H9 (cell line): ENCODE data around the gene GPHN. TPM values are rescaled to one million over a fixed set of nuclear protein-coding genes. Genes with fewer than 3 reads are reported as not detected.

ENCODE experiments used
- DNase-seq: peaks from one replicate; pipeline ENCODE4 v3.0.0-alpha.2; 2017
- H2AFZ ChIP-seq: one replicate; pipeline ENCODE4 v1.6.1; 2013; ENCODE audit warnings: mild to moderate bottlenecking, low read length, control low read depth, moderate library complexity
- H2AK5ac ChIP-seq: 2 replicates; pipeline ENCODE4 v1.6.1; 2013; ENCODE audit warnings: low read length, control low read depth, mixed read lengths; ENCODE audit not compliant: insufficient read length
- H2BK120ac ChIP-seq: one replicate; pipeline ENCODE4 v1.6.1; 2013; ENCODE audit warnings: low read depth, mild to moderate bottlenecking, low read length, control low read depth, inconsistent platforms; ENCODE audit not compliant: poor library complexity, severe bottlenecking
- H2BK12ac ChIP-seq: 2 replicates; pipeline ENCODE4 v1.6.1; 2013; ENCODE audit warnings: low read length, control low read depth, mixed read lengths, low read depth; ENCODE audit not compliant: insufficient read length
- H2BK15ac ChIP-seq: 2 replicates; pipeline ENCODE4 v1.6.1; 2013; ENCODE audit warnings: low read depth, low read length, control low read depth
- H2BK20ac ChIP-seq: one replicate; pipeline ENCODE4 v1.6.1; 2013; ENCODE audit warnings: low read depth, mild to moderate bottlenecking, low read length, control low read depth, inconsistent platforms; ENCODE audit not compliant: poor library complexity, severe bottlenecking
- H2BK5ac ChIP-seq: 2 replicates; pipeline ENCODE4 v1.6.1; 2013; ENCODE audit warnings: low read length, control low read depth, mixed read lengths; ENCODE audit not compliant: insufficient read length
- H3K14ac ChIP-seq: 2 replicates; pipeline ENCODE4 v1.6.1; 2013; ENCODE audit warnings: low read length, control low read depth; ENCODE audit not compliant: insufficient read depth
- H3K18ac ChIP-seq: 2 replicates; pipeline ENCODE4 v1.6.1; 2013; ENCODE audit warnings: low read depth, mild to moderate bottlenecking, mixed read lengths, low read length, control low read depth; ENCODE audit not compliant: insufficient read length
- H3K23ac ChIP-seq: 2 replicates; pipeline ENCODE4 v1.6.1; 2013; ENCODE audit warnings: low read length, control low read depth, mixed read lengths, low read depth; ENCODE audit not compliant: insufficient read length
- H3K23me2 ChIP-seq: 2 replicates; pipeline ENCODE4 v1.6.1; 2013; ENCODE audit warnings: low read depth, mild to moderate bottlenecking, mixed read lengths, low read length, control low read depth; ENCODE audit not compliant: insufficient read length, poor library complexity, severe bottlenecking
- H3K27ac ChIP-seq: 2 replicates; pipeline ENCODE4 v1.5.1; 2013; ENCODE audit warnings: low read length, control low read depth, mixed read lengths, low read depth; ENCODE audit not compliant: insufficient read length
- H3K27me3 ChIP-seq: 2 replicates; pipeline ENCODE4 v1.6.1; 2013; ENCODE audit warnings: low read length, control low read depth, inconsistent platforms; ENCODE audit not compliant: insufficient read depth
- H3K4ac ChIP-seq: 2 replicates; pipeline ENCODE4 v1.6.1; 2013; ENCODE audit warnings: low read depth, mild to moderate bottlenecking, control low read depth, inconsistent platforms, low read length, moderate library complexity
- H3K4me1 ChIP-seq: 2 replicates; pipeline ENCODE4 v1.6.1; 2013; ENCODE audit warnings: low read length, control low read depth, inconsistent platforms; ENCODE audit not compliant: insufficient read depth
- H3K4me2 ChIP-seq: 2 replicates; pipeline ENCODE4 v1.6.1; 2013; ENCODE audit warnings: low read length, control low read depth, mixed read lengths; ENCODE audit not compliant: insufficient read length, insufficient read depth
- H3K56ac ChIP-seq: 2 replicates; pipeline ENCODE4 v1.6.1; 2013; ENCODE audit warnings: low read depth, mild to moderate bottlenecking, mixed read lengths, low read length, control low read depth; ENCODE audit not compliant: insufficient read length
- H3K79me1 ChIP-seq: 2 replicates; pipeline ENCODE4 v1.6.1; 2013; ENCODE audit warnings: low read depth, mild to moderate bottlenecking, moderate library complexity, low read length, control low read depth, inconsistent platforms; ENCODE audit not compliant: insufficient read depth, poor library complexity, severe bottlenecking
- H3K79me2 ChIP-seq: 2 replicates; pipeline ENCODE4 v1.6.1; 2013; ENCODE audit warnings: low read length, control low read depth, inconsistent platforms; ENCODE audit not compliant: insufficient read depth
- H3K9ac ChIP-seq: 2 replicates; pipeline ENCODE4 v1.6.1; 2013; ENCODE audit warnings: low read length, control low read depth, mixed read lengths; ENCODE audit not compliant: insufficient read length; ENCODE audit errors: extremely low read depth
- H3K9me3 ChIP-seq: one replicate; pipeline ENCODE4 v1.6.1; 2013; ENCODE audit warnings: low read depth, low read length, inconsistent platforms; ENCODE audit not compliant: control insufficient read depth
- H3T11ph ChIP-seq: one replicate; pipeline ENCODE4 v1.6.1; 2013; ENCODE audit warnings: mild to moderate bottlenecking, low read length, control low read depth, inconsistent platforms
- H4K20me1 ChIP-seq: one replicate; pipeline ENCODE4 v1.6.1; 2013; ENCODE audit not compliant: control insufficient read depth, insufficient read length, insufficient read depth
- H4K5ac ChIP-seq: 2 replicates; pipeline ENCODE4 v1.6.1; 2013; ENCODE audit warnings: low read depth, mild to moderate bottlenecking, mixed read lengths, low read length, control low read depth; ENCODE audit not compliant: insufficient read length
- H4K8ac ChIP-seq: replicated peaks from 2 replicates; pipeline ENCODE4 v1.6.1; 2013; ENCODE audit warnings: low read length, control low read depth, mixed read lengths, low read depth; ENCODE audit not compliant: insufficient read length
- H4K91ac ChIP-seq: 2 replicates; pipeline ENCODE4 v1.6.1; 2013; ENCODE audit warnings: low read depth, mild to moderate bottlenecking, moderate library complexity, mixed read lengths, low read length, control low read depth; ENCODE audit not compliant: insufficient read length
- H3K27ac Mint-ChIP-seq, 3 experiments: 2 replicates in 2 of 3; 3 replicates in 1 of 3; pipeline ENCODE4 v1.8.0; 2020 to 2021; ENCODE audit warnings: mixed read lengths in 3 of 3, mild to moderate bottlenecking in 1 of 3, moderate library complexity in 1 of 3
- H3K27me3 Mint-ChIP-seq: 2 replicates; pipeline ENCODE4 v1.8.0; 2021; ENCODE audit warnings: low read depth, mild to moderate bottlenecking, moderate library complexity, mixed read lengths
- H3K36me3 Mint-ChIP-seq, 3 experiments: 2 replicates in 2 of 3; 3 replicates in 1 of 3; pipeline ENCODE4 v1.8.0; 2020 to 2021; ENCODE audit warnings: low read depth in 3 of 3, mixed read lengths in 3 of 3; ENCODE audit not compliant: insufficient read depth in 1 of 3
- H3K4me1 Mint-ChIP-seq, 2 experiments: 2 replicates each; pipeline ENCODE4 v1.8.0; 2020; ENCODE audit warnings: mixed read lengths in 2 of 2
- H3K4me3 Mint-ChIP-seq, 2 experiments: 2 replicates in 1 of 2; 3 replicates in 1 of 2; pipeline ENCODE4 v1.8.0; 2020 to 2021; ENCODE audit warnings: mild to moderate bottlenecking in 2 of 2, mixed read lengths in 2 of 2, moderate library complexity in 1 of 2
- H3K9me3 Mint-ChIP-seq, 2 experiments: 2 replicates in 1 of 2; 3 replicates in 1 of 2; pipeline ENCODE4 v1.8.0; 2020; ENCODE audit warnings: mild to moderate bottlenecking in 2 of 2, mixed read lengths in 2 of 2, moderate library complexity in 1 of 2
- CTCF ChIP-seq: fragments of 200-600 bp; sonication (generic); conservative IDR thresholded peaks from 3 replicates; pipeline ENCODE4 v1.8.0; 2021; ENCODE audit warnings: antibody characterized with exemption, mild to moderate bottlenecking
- WGBS: extraction: QIAGEN DNeasy Blood & Tissue Kit; methylation state at CpG from one replicate; pipeline ENCODE4 v1.1.7; 2013; ENCODE audit warnings: missing lambda C conversion rate, low lambda C conversion rate, mixed read lengths; ENCODE audit not compliant: insufficient read length; ENCODE audit errors: extremely low coverage; 5-methylcytosine and 5-hydroxymethylcytosine counted together
- total RNA-seq: library from RNA; stranded (reverse); gene quantifications from 2 replicates; pipeline ENCODE4 v1.2.1, GENCODE V29; 2021

Gene GPHN
- total RNA-seq, 1 experiment from 2014 or later, result 16.1 TPM

- no peak for DNase-seq
- Histone ChIP-seq H3K14ac (no peak overlapping the region), H3K23me2 (no peaks in the 10 kb centered on the region), H2AK5ac (no peak overlapping the region), H4K20me1 (no peaks in the 10 kb centered on the region), H3K4me1 (no peaks in the 10 kb centered on the region), H3K27ac (no peak overlapping the region), H4K5ac (no peak overlapping the region), H3K9ac (no peak overlapping the region), H2BK5ac (no peak overlapping the region), H4K91ac (no peak overlapping the region), H4K8ac (no peak overlapping the region), H3K27me3 (no peaks in the 10 kb centered on the region), H3K4me2 (no peak overlapping the region), H3K79me1 (no peaks in the 10 kb centered on the region), H3K4ac (no peak overlapping the region), H3K56ac (no peak overlapping the region), H2BK20ac (no peak overlapping the region), H3K23ac (no peak overlapping the region), H3T11ph (no peak overlapping the region), H2BK12ac (no peak overlapping the region), H2BK15ac (no peak overlapping the region), H2BK120ac (no peak overlapping the region), H3K79me2 (no peaks in the 10 kb centered on the region), H2AFZ (no peak overlapping the region), H3K18ac (no peak overlapping the region), H3K9me3 (no peaks in the 10 kb centered on the region)
- no CpG with 5 or more reads among the region's 1 CpG for WGBS
- H3K27ac Mint-ChIP-seq, result no peak overlapping the region
- H3K27me3 Mint-ChIP-seq, result no peaks in the 10 kb centered on the region
- no peak overlapping the region for H3K4me3 Mint-ChIP-seq
- TF ChIP-seq CTCF, result no peak
- peaks cover 3 to 6% of the 10 kb centered on the region in 2 experiments; a peak in 4 of 5 replicates for H3K9me3 Mint-ChIP-seq
- H3K36me3 Mint-ChIP-seq, result peaks cover 0 to 4% (median 1%) of the 10 kb centered on the region in 3 experiments; a peak in 2 of 7 replicates
- peaks cover 9 to 12% of the 10 kb centered on the region in 2 experiments for H3K4me1 Mint-ChIP-seq
These were observed 603.1 kb downstream of the GPHN start for GRCh38 chr14:67111022-67111421.
